ENCODE measurements around the gene MYADML2.

The MYADML2 gene

GRCh38 chr17:81901167-81902022 is 45.6 kb downstream of the MYADML2 start:
- DNase-seq (ENCODE audit: low read depth in 2 of 3, low spot score in 1 of 3), result no peak

GRCh38 chr17:81900181-81900820 is 46.7 kb downstream of the MYADML2 start:
- no peak for DNase-seq (ENCODE audit: low read depth in 2 of 3, low spot score in 1 of 3)

- no peak for DNase-seq (ENCODE audit: low read depth in 2 of 3, low spot score in 1 of 3)
Measured at GRCh38 chr17:81899514-81900166, 47.4 kb downstream of the MYADML2 start.

GRCh38 chr17:81898885-81899284 is 48.1 kb downstream of the MYADML2 start:
- DNase-seq (ENCODE audit: low read depth in 2 of 3, low spot score in 1 of 3), result no peak

DNA sequence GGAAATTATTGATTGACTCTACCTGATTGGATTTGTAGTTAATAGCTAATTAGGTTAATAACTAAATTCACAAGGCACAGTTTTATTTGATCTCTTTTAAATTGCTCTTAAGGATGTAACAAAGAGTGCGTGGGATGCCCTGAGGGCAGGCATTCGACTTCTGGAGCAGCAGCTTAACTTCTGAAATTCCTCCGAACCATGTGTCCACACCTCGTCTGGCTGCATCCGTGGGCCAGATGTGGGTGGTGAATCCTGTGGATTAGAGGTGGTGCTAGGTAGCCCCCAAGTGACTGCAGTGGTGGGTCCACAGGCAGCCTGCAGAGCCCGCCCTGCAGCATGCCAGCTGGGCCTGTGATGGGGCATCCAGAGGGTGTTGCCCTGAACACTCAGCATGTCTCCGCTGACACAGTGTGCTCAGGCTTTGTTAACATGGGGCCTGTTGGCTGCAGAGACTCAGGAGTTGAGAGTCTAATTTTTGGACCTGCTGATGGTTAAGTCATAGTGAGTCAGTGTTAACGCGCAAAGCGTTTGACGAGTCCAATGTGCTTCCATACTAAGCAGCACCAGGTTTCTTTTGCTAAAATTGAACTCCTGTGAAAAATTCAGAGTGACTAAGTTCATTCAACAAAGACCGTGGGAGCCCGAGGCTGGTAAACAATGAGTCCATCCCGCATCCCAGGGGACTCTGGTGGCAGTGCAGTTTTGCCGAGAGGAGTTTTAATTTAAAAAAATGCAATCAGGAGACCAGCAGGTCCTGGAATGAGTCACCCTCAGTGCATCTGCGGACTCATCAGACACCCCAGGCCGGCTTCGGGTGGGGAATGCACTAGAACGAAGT is 48.8 kb downstream of the MYADML2 start:
- DNase-seq (ENCODE audit: low read depth in 2 of 3, low spot score in 1 of 3), result no peak

- no peak for DNase-seq (ENCODE audit: low read depth in 2 of 3, low spot score in 1 of 3)
Measured at GRCh38 chr17:81895400-81895799, 51.6 kb downstream of the MYADML2 start.

DNA sequence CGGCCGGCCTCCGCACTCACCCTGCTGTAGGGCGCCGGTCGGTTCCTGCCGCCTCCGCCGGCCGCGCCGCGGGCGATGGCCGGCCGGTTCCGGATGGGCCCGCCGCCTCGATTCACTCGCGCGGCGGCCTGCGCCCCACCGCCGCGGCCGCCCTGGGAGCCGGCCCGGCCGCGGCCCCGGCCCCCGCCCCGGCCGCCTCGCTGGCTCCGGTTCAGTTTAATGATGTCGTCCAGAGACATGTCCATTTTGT is 55.8 kb downstream of the MYADML2 start:
- no peak for DNase-seq (ENCODE audit: low read depth in 2 of 3, low spot score in 1 of 3)

GRCh38 chr17:81890447-81891302 is 56.4 kb downstream of the MYADML2 start:
- no peak for DNase-seq (ENCODE audit: low read depth in 2 of 3, low spot score in 1 of 3)

Measured in stimulated activated CD4-positive, alpha-beta T cell treated with anti-CD3 and anti-CD28 coated beads, Interleukin-12 subunit alpha, Interleukin-12 subunit beta, amount 100 ng/mL, for 48 hours (primary cell).